HG03135 (cell line): ENCODE measurements around the gene CSF1.

Experiments used
- ATAC-seq: cut with Tn5 transposase; IDR thresholded peaks from one replicate; pipeline ENCODE4 v1.9.1; 2021; ENCODE audit warnings: mild to moderate bottlenecking, moderate library complexity; ENCODE audit not compliant: unreplicated experiment

CSF1 gene

GRCh38 chr1:109882288-109883245, 28.1 kb upstream of the CSF1 start:
- no peak for ATAC-seq

DNA sequence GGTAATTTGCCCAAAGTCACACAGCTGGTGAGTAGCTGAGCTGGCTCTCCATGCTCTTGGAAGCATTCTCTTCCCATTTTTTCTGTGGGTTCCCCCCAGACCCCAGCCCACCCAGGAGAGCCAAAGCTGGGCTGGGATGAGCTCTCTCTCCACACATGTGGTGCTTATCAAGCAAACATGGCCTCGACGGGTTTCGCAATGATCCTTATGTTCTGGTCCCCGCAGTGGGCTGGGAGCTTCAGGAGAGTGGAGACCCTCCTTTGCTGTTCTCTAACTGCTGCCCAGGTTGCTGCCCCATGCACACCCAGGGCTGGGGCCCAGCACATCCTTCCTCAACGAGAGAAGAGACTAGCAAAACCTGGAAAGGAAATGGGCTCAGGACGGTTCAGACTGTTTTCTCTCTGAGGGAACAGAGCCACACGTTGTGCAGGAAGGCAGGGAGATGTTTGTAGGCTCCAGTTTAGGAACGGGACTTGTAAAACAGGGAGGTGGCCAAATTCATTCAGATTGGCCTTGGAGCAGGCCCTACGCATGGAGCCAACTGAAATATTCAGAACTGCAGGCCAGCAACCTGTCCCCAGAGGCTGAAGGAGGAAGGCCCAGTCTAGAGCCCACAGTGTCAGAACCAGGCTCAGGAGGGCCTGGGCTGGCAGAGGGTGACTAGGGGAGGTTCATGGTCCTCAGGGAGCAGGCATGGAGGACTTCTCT, 27.2 kb upstream of the CSF1 start:
- no peak for ATAC-seq

GRCh38 chr1:109884242-109884891, 26.3 kb upstream of the CSF1 start:
- no peak for ATAC-seq

DNA sequence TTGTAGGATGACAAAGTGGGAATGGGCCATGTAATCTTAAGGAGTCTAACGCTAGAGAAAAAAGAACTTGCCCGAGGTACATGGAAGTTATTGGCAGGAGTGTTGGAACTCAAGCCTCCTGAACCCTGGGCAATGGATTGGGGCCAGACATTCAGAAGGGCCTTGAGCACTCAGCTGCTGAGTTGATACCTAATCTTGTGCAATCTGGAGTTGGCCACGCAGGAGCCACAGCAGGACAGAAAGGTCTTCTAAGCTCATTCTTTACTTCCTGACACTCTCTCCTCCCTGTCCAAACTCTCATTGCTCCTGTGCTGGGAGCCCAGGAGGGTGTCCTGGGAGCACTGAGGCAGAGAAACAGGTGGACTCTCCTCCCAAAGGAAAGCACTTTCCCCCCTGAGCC, 25.1 kb upstream of the CSF1 start:
- ATAC-seq: no peak

GRCh38 chr1:109886827-109887226, 23.8 kb upstream of the CSF1 start:
- no peak for ATAC-seq

DNA sequence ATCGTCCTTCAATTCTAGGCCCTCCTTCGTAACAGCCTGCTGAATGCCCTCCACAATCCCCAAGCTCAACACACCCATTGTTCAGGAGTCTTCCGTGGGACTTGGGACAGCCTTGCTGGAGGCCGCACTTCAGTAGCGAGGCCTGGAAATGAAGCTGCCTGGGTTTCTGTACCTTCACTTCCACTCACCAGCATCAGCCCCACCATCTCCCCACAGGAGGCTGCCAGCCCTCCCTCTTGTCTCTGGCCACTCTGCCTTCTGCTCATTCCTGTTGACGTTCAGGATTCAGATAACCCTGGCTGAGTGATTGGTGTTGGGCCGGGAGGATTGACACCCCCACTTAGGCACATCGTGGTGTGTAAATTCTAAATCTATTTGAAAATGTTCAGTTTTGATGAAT, 23.4 kb upstream of the CSF1 start:
- no peak for ATAC-seq

GRCh38 chr1:109887884-109888283, 22.8 kb upstream of the CSF1 start:
- ATAC-seq: no peak

- ATAC-seq: no peak
Measured at GRCh38 chr1:109889094-109889493, 21.6 kb upstream of the CSF1 start.

DNA sequence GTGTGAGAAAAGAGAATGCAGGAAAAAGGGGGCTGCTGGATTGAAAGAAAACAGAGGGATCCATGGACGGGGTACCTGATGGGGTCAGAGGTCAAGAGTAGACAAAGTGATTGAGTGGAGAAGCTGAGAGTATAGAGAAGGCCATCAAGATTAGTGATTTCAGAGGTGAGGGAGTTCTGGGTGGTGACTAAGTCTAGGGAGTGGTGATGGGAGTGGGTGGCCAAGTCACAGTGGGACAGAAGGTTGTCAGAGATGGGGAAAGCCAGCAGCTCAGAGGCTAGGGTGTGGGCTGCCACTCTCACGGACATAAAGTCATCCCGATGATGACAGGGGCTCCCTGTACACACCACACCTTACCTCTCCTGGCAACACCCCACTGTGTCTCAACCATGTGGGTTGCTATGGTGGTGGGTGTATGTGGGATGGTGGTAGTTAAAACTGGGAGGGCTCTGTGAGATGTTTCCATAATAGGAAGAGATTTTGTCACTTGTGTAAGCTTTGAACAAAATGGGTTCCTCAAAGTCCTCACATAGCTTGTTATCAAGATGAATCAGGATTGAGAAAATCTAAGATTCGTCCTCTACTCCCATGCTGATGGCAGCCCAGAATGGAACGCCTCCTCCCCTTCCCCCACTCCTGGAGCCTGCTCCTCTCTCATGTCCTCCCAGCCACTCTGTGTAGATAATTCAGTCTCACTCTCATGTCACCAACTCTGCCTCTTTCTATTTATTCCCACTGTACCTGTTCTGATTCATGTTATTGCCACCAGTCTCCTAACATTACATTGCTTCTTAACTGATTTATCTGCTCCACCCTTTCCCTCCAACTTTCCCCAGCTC, 20.3 kb upstream of the CSF1 start:
- ATAC-seq: no peak

DNA sequence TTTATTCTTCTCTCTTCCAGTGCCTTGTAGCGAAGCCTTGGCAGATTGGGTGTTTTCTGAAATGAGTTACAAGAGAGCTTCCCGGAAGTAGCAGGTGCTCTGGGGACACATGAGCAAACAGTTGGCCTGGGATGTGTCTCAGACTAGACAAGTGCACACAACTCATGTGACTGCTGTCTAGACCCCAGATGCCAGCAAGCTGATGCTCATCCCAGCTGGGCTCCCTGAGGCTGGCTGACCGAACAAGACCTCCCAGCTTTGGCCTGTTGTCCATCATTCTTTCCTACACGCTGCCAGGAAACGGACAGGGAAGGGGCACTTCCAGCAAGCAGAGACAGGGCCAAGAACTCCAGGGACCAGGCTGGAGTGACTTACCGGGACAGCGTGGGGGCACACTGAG, 18.7 kb upstream of the CSF1 start:
- no peak for ATAC-seq

DNA sequence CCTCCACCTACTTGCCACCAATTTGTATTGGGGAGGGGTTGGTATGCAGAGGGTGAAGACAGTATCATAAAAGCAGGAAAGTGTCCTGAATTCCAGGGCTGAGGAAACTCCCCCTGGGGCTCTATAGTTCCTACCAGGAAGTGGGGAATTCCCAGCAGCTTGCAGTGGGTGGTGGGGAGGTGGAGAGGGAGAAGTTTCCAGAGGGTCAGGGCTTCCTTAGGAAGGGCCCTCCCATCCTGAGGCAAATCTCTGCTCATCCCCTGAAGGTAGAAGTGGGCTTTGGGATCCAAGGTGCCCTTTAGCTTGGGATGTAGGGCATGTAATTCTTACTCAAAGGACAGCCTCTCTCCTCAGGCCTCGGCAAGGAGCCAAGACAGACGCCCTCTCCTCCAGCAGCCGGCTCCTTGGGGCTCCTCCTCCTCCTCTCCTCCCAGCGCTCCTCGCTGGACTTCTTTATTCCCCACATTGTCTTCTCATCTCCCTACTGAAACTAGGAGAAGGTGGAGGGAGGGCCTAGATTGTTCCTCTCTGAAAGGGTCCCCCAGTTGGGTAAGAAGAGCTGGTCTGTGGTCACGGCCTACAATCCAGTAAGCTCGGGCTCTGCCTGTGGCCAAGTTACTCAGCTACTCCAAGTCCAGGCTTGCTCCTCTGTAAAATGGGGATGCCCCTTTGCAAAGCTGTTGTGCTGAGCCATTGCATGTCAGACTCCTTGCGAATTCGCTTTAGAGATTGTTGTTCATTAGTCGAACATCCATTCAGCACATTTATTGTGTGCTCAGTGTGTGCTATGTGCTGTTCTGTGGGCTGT, 17.9 kb upstream of the CSF1 start:
- ATAC-seq: no peak

DNA sequence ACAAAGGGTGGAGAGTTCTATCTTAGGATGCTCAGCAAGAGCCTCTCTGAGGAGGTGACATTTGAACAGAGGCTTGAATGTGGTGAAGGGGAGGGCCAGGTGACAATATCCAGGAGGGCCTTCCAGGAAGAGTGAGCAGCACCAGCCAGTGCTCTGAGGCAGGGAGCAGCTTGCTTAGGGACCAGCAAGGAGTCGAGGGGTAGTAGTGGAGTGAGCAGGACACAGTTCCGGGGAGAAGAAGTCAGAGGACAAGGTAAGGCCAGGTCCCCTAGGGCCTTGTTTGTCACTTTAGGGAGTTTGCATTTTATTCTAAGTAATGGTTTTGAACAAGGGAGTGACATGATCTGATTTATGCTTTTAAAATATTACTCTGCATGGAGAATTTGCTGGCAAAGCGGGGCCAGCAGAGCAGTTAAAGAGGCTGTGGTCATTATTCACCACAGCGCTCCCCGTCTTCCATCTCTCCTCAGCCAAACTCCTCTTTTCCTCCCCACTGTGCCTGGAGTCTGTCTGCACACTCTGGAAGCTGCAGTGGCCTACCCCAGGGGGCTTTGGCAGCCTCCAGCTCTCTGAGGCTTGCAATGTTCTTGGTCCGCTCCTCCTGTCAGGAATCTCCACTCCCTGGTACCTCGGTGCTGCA, 17.0 kb upstream of the CSF1 start:
- ATAC-seq: no peak

DNA sequence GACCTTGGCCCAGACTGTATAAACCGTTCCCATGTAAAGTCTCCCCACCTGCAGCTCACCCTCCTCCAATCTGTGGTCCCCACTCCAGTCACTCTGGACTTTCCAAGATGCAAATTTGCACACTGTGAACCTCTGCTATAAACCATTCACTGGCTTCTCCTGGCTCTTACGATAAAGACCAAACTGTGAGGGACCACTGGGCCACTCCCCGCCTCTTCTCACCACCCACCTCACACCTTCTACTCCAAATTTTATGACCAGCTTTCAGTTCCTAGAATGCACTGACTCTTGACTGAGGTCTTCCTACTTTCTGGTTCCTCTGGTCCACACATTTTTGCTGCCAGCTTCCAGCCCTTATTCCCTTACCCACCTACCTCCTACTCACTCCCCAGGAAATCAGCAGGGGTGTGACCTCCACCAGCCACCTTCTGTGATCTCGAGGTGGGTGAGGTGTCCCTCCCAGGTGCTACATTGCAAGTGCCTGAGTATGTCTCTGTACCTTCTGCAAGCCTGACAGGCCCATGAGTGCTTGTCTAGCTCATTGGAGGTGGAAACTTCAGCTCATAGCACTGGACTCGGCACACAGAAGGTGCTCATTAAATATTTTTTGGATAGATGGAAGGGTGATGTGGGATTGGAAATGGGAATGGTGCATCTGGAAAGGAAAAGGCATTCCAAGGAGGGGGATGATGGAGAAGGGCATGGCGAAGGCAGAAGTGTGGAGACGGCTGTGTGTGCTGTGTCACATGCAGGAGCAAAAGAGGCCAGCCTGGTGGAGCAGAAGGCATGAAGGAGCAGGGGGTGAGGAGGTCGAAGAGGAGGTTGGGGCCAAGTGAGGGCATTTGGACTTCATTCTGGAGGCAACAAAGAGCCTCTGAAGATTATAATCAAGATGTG, 15.6 kb upstream of the CSF1 start:
- no peak for ATAC-seq

DNA sequence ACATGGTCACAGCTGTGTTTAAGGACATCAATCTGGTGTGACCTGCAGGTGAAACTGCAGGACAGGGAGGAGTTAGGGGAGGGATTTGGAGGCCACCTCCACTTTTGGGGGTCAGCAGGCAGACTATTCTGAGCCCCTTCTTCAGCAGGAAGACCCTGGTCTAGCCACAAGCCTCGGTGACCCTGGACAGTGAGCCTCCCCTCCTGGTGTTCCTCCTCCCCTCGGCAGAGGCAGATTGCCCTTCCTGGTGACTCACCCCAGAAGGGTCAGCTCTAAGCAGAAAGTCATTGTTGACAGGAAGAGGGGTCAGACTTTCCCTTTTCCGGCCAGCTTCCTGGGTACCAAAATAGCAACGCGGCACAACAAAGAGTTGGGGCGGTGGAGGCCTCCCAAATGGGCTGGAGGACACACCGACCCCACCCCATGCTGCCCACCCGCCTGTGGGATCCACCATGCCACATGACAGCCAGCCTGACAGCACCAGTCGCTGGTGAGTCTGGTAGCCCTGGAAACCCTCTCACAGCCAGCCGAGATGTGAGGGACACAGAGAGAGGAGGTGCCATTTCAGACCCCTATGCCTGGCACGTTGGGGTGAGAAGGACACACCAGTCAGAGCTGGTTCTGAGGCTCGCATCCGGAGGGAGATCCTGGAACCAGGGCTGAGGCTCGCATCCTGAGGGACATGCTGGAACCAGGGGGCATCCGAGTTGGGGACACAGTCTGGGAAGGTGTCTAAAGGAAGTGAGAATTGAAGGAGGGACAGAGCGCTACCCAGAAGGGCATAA, 14.7 kb upstream of the CSF1 start:
- no peak for ATAC-seq

DNA sequence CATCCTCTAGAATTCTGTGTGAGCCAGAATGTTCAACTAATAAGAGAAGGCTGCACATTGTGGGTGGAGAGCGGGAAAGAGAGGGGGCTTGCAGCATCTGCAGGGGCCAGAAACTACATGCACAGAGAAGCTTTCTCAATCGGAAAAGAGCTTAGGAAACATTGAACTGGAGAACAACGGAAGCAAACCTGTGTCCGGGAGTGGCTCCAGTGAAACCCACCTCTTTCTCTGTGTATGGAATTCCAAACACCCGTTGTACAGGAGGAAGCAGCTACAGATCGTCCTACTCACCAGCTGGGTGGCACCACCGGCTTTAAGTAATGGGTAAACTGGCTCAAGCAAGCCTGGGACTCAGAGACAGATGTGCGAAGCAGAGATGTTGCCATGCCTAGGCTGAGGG, 14.0 kb upstream of the CSF1 start:
- ATAC-seq: no peak

- ATAC-seq: no peak
Measured at GRCh38 chr1:109897259-109897955, 13.2 kb upstream of the CSF1 start.

GRCh38 chr1:109898842-109899241, 11.8 kb upstream of the CSF1 start:
- ATAC-seq: no peak
